ENCODE measurements around the gene STARD13.

DNA sequence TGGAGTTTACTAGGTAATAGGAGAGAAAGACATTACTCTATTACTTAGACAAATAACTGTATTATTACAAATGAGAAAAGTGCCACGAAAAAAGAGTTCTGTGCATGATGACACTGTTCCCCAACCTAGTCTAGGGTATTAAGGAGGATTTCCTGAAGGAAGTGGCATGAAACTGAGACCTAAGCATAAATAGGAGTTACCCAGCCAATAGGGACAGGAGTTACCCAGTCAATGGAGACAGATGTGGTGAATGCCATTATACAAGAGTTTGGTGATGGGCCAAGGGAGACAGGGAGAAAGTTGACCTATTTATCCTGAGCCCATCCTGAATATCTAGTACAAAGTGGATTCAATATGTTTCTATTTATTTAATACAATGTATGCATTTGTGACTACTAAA, 203.9 kb downstream of the STARD13 start:
- TF ChIP-seq, protein P1, sequence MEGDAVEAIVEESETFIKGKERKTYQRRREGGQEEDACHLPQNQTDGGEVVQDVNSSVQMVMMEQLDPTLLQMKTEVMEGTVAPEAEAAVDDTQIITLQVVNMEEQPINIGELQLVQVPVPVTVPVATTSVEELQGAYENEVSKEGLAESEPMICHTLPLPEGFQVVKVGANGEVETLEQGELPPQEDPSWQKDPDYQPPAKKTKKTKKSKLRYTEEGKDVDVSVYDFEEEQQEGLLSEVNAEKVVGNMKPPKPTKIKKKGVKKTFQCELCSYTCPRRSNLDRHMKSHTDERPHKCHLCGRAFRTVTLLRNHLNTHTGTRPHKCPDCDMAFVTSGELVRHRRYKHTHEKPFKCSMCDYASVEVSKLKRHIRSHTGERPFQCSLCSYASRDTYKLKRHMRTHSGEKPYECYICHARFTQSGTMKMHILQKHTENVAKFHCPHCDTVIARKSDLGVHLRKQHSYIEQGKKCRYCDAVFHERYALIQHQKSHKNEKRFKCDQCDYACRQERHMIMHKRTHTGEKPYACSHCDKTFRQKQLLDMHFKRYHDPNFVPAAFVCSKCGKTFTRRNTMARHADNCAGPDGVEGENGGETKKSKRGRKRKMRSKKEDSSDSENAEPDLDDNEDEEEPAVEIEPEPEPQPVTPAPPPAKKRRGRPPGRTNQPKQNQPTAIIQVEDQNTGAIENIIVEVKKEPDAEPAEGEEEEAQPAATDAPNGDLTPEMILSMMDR (IDR thresholded peaks at IDR 0.05) = no peak
- TF ChIP-seq POLR2A (IDR thresholded peaks at IDR 0.05) = no peak

Measured in right lobe of liver (tissue), 4 donors.